ENCODE data around the gene LAMA4. TPM values are rescaled to one million over a fixed set of nuclear protein-coding genes. Genes with fewer than 3 reads are reported as not detected.

Gene LAMA4
- total and polyA plus RNA-seq, 2 of the 13 experiments (the other 11 are each of a cell fraction or from before 2014, with no cell fraction given): not detected

DNA sequence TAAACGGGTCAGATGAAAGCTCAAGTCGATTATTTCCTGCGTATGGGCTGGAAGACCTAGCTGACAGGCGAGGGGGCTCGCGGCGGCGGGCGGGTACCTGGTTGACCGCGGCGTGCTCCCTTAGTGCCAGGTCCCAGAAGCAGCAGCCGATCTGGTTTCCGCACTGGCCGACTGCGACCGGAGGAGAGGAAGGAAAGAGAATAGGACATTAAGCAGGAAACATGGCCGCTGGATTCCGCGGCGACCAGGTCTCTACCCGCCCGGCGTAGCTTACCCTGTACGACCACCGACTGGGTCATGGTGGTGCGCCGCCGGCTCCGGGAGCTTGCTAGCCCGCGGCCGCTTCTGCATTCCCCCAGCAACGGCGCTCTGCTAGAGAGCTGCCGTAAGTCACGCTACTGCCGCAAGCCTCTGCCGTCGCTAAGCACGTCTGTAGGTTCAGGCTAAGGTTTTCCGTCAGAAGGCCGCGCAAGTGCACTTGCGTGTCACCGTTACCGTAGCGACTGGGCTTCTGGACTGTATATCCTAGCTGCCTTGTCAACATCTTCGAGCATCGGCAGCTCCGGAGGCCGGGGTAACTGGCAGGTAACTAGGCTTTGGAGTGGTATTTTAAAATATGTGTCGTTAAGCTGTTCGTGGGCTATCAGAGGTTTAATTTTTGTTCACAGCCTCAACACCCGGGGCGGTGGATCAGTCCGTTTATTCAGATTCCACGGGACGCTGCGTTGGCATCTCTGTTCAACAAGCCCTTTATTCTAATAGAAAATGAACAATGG lies 167.0 kb downstream of the LAMA4 start, which contains the start of the genes FAM229B and TUBE1 (continued):
- TF ChIP-seq ZNF432 (CRISPR knock-in tag; IDR thresholded peaks at IDR 0.05; ENCODE audit: borderline replicate concordance) (no peak), ZMYM4 (CRISPR knock-in tag; IDR thresholded peaks at IDR 0.05) (peak; percentile 89; the same call in 1 of the 2 replicates), MATR3 (CRISPR knock-in tag; IDR thresholded peaks at IDR 0.05) (no peak), MZF1 (CRISPR knock-in tag; IDR thresholded peaks at IDR 0.05; ENCODE audit: borderline replicate concordance) (no peak), ZFP1 (CRISPR knock-in tag; IDR thresholded peaks at IDR 0.05) (no peak), SRSF1 (optimal IDR thresholded peaks at IDR 0.05; ENCODE audit: low read depth, low read length) (peak; percentile 45), TBX3 (IDR thresholded peaks at IDR 0.05; ENCODE audit: borderline replicate concordance) (no peak), ZSCAN12 (CRISPR knock-in tag; IDR thresholded peaks at IDR 0.05) (no peak), JUN (CRISPR knock-in tag; IDR thresholded peaks at IDR 0.05) (no peak; the same call in 1 of the 2 replicates), NCOA5 (CRISPR knock-in tag; IDR thresholded peaks at IDR 0.05) (no peak), SSRP1 (CRISPR knock-in tag; IDR thresholded peaks at IDR 0.05) (no peak; the same call in 1 of the 2 replicates), RELA (CRISPR knock-in tag; IDR thresholded peaks at IDR 0.05) (peak; percentile 87), KDM4B (CRISPR knock-in tag; IDR thresholded peaks at IDR 0.05) (peak; percentile 79), YY1 (IDR thresholded peaks at IDR 0.05; ENCODE audit: insufficient read depth, insufficient replicate concordance, low read depth, low read length) (peak; percentile 86), ZNF709 (CRISPR knock-in tag; IDR thresholded peaks at IDR 0.05) (peak; percentile 53; the same call in 1 of the 2 replicates), ZMYM3 (CRISPR knock-in tag; IDR thresholded peaks at IDR 0.05) (peak; percentile 27; the same call in 1 of the 2 replicates), HOXD1 (CRISPR knock-in tag; IDR thresholded peaks at IDR 0.05) (no peak), SMARCE1 (IDR thresholded peaks at IDR 0.05; ENCODE audit: borderline replicate concordance) (no peak), KMT2B (CRISPR knock-in tag; IDR thresholded peaks at IDR 0.05) (peak; percentile 95), NFE2L2 (IDR thresholded peaks at IDR 0.05; ENCODE audit: low read length) (no peak), ETV6 (CRISPR knock-in tag; conservative IDR thresholded peaks at IDR 0.05) (peak; percentile 72; the same call in 1 of the 2 replicates)
- TF ChIP-seq, protein P1, sequence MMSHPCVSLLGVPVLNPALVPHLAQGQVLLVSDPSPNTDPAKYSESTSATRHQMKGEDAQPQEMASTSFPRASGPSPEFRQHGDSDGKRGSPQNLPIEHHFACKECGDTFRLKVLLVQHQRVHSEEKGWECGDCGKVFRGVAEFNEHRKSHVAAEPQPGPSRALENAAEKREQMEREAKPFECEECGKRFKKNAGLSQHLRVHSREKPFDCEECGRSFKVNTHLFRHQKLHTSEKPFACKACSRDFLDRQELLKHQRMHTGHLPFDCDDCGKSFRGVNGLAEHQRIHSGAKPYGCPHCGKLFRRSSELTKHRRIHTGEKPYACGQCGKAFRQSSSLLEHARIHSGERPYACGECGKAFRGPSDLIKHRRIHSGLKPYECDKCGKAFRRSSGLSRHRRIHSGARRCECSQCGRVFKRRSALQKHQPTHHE (CRISPR knock-in tag; IDR thresholded peaks at IDR 0.05; ENCODE audit: borderline replicate concordance): 0 out of 2 replicates have a peak, but pooled peaks have one; percentile 81
- TF ChIP-seq, protein P2, sequence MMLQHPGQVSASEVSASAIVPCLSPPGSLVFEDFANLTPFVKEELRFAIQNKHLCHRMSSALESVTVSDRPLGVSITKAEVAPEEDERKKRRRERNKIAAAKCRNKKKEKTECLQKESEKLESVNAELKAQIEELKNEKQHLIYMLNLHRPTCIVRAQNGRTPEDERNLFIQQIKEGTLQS (CRISPR knock-in tag; IDR thresholded peaks at IDR 0.05): no peak
- TF ChIP-seq, protein P3, sequence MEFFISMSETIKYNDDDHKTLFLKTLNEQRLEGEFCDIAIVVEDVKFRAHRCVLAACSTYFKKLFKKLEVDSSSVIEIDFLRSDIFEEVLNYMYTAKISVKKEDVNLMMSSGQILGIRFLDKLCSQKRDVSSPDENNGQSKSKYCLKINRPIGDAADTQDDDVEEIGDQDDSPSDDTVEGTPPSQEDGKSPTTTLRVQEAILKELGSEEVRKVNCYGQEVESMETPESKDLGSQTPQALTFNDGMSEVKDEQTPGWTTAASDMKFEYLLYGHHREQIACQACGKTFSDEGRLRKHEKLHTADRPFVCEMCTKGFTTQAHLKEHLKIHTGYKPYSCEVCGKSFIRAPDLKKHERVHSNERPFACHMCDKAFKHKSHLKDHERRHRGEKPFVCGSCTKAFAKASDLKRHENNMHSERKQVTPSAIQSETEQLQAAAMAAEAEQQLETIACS (CRISPR knock-in tag; IDR thresholded peaks at IDR 0.05): no peak
- TF ChIP-seq, protein P4, sequence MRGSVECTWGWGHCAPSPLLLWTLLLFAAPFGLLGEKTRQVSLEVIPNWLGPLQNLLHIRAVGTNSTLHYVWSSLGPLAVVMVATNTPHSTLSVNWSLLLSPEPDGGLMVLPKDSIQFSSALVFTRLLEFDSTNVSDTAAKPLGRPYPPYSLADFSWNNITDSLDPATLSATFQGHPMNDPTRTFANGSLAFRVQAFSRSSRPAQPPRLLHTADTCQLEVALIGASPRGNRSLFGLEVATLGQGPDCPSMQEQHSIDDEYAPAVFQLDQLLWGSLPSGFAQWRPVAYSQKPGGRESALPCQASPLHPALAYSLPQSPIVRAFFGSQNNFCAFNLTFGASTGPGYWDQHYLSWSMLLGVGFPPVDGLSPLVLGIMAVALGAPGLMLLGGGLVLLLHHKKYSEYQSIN (CRISPR knock-in tag; IDR thresholded peaks at IDR 0.05; ENCODE audit: borderline replicate concordance): no peak
- TF ChIP-seq, protein P5, sequence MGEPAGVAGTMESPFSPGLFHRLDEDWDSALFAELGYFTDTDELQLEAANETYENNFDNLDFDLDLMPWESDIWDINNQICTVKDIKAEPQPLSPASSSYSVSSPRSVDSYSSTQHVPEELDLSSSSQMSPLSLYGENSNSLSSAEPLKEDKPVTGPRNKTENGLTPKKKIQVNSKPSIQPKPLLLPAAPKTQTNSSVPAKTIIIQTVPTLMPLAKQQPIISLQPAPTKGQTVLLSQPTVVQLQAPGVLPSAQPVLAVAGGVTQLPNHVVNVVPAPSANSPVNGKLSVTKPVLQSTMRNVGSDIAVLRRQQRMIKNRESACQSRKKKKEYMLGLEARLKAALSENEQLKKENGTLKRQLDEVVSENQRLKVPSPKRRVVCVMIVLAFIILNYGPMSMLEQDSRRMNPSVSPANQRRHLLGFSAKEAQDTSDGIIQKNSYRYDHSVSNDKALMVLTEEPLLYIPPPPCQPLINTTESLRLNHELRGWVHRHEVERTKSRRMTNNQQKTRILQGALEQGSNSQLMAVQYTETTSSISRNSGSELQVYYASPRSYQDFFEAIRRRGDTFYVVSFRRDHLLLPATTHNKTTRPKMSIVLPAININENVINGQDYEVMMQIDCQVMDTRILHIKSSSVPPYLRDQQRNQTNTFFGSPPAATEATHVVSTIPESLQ (CRISPR knock-in tag; conservative IDR thresholded peaks at IDR 0.05): no peak; the same call in 1 of the 2 replicates
